GM12878 (cell line): ENCODE results near the gene UNC5B. TPM values are rescaled to one million over a fixed set of nuclear protein-coding genes. Genes with fewer than 3 reads are reported as not detected.

Source experiments
- ATAC-seq: fragments of 200-7000 bp; cut with Tn5 transposase; 3 replicates; pipeline ENCODE4 v1.9.1; 2020; ENCODE audit warnings: mild to moderate bottlenecking, moderate library complexity
- BruUV-seq: library from RNA; stranded (reverse); fragments of 400-500 nt; replicated peaks from 2 replicates; lab custom pipeline; 2021; lab: Mats Ljungman, UMichigan
- CTCF ChIA-PET: fragments of 300-600 bp; sonication (Branson Sonifier 250); formaldehyde crosslinking; extraction: SDS; loops from one replicate; lab custom pipeline; 2021; ENCODE audit warnings: inconsistent platforms; lab: Yijun Ruan, JAX
- POLR2A ChIA-PET: fragments of 350-600 bp; formaldehyde crosslinking; extraction: SDS; loops from one replicate; lab custom pipeline; 2021; ENCODE audit warnings: inconsistent platforms; lab: Charles Lee
- RAD21 ChIA-PET: fragments of 300-600 bp; sonication (Branson Sonifier 250); formaldehyde crosslinking; loops from one replicate; lab custom pipeline; 2023; ENCODE audit warnings: antibody characterized with exemption; ENCODE audit not compliant: unreplicated experiment; lab: Charles Lee
- SMC1A ChIA-PET: fragments of 300-600 bp; sonication (Branson Sonifier 250); formaldehyde crosslinking; loops from one replicate; lab custom pipeline; 2023; ENCODE audit not compliant: unreplicated experiment, uncharacterized antibody; lab: Charles Lee
- DNase-seq: peaks from one replicate; pipeline ENCODE4 v3.0.0-alpha.2; 2011; ENCODE audit warnings: low read depth, low spot score
- FAIRE-seq: peaks from 3 replicates; lab custom pipeline; 2011; peaks lifted over from hg19 to GRCh38; lab: Jason Lieb, UNC
- H2AFZ ChIP-seq: 2 replicates; pipeline ENCODE4 v1.6.0; 2011; ENCODE audit warnings: low read depth, low read length, control low read depth; ENCODE audit not compliant: control insufficient read depth
- H3K27ac ChIP-seq: 2 replicates; pipeline ENCODE4 v1.5.1; 2011; ENCODE audit warnings: control low read depth; ENCODE audit not compliant: control insufficient read depth, insufficient read depth
- H3K27me3 ChIP-seq, 2 experiments: replicated peaks in 1 of 2; 2 replicates each; pipeline versions ENCODE4 v1.6.0 to v1.6.1; 2011; ENCODE audit warnings: low read length in 1 of 2; ENCODE audit not compliant: control insufficient read depth in 2 of 2, insufficient read depth in 2 of 2
- H3K36me3 ChIP-seq, 2 experiments: 2 replicates each; pipeline ENCODE4 v1.5.1; 2011; ENCODE audit warnings: low read length in 1 of 2; ENCODE audit not compliant: control insufficient read depth in 2 of 2, insufficient read depth in 2 of 2
- H3K4me1 ChIP-seq: 2 replicates; pipeline ENCODE4 v1.6.1; 2011; ENCODE audit warnings: mild to moderate bottlenecking, low read length, moderate library complexity, mixed read lengths; ENCODE audit not compliant: control insufficient read depth, insufficient read depth
- H3K4me2 ChIP-seq: 2 replicates; pipeline ENCODE4 v1.6.0; 2011; ENCODE audit warnings: control low read depth; ENCODE audit not compliant: control insufficient read depth, insufficient read depth
- H3K4me3 ChIP-seq: fragments of 200-600 bp; sonication (generic); 2 replicates; pipeline ENCODE4 v1.5.1; 2016
- H3K79me2 ChIP-seq: 2 replicates; pipeline ENCODE4 v1.6.0; 2011; ENCODE audit warnings: low read length; ENCODE audit not compliant: control insufficient read depth, insufficient read depth
- H3K9ac ChIP-seq: 2 replicates; pipeline ENCODE4 v1.8.0; 2011; ENCODE audit warnings: low read length, control low read depth, mixed read lengths; ENCODE audit not compliant: control insufficient read depth, insufficient read depth
- H3K9me3 ChIP-seq: replicated peaks from 3 replicates; pipeline ENCODE4 v1.5.1; 2011; ENCODE audit warnings: mild to moderate bottlenecking, low read length; ENCODE audit not compliant: control insufficient read depth, insufficient read depth
- H4K20me1 ChIP-seq: 2 replicates; pipeline ENCODE4 v1.6.0; 2011; ENCODE audit not compliant: control insufficient read depth, insufficient read depth
- ATF7 ChIP-seq: fragments of 450-650 bp; IDR thresholded peaks from 2 replicates; pipeline ENCODE4 v1.6.1; 2016; ENCODE audit warnings: low read depth, mild to moderate bottlenecking
- BMI1 ChIP-seq: fragments of 450-650 bp; IDR thresholded peaks from 2 replicates; pipeline ENCODE4 v1.6.1; 2016; ENCODE audit warnings: mild to moderate bottlenecking, moderate library complexity, borderline replicate concordance
- LARP7 ChIP-seq: fragments of 450-650 bp; IDR thresholded peaks from 2 replicates; pipeline ENCODE4 v1.6.1; 2017; ENCODE audit warnings: mild to moderate bottlenecking
- MYB ChIP-seq: fragments of 150-350 bp; IDR thresholded peaks from 2 replicates; pipeline ENCODE4 v1.6.1; 2014; ENCODE audit warnings: mild to moderate bottlenecking, low read depth, low read length, borderline replicate concordance
- NR2C1 ChIP-seq: fragments of 450-650 bp; IDR thresholded peaks from 2 replicates; pipeline ENCODE4 v1.6.1; 2017; ENCODE audit warnings: antibody characterized with exemption, mild to moderate bottlenecking, moderate library complexity
- POU2F2 ChIP-seq: IDR thresholded peaks from 3 replicates; pipeline ENCODE4 v1.6.1; 2011; ENCODE audit warnings: low read depth, mild to moderate bottlenecking, low read length, borderline replicate concordance
- RCOR1 ChIP-seq: conservative IDR thresholded peaks from 2 replicates; pipeline ENCODE4 v1.6.1; 2012; ENCODE audit warnings: low read depth, low read length, improper control_type of control experiment
- RUNX3 ChIP-seq: IDR thresholded peaks from 2 replicates; pipeline ENCODE4 v1.6.1; 2012; ENCODE audit warnings: low read length, inconsistent platforms
- SMARCA5 ChIP-seq: fragments of 450-650 bp; IDR thresholded peaks from 2 replicates; pipeline ENCODE4 v1.6.1; 2017; ENCODE audit warnings: mild to moderate bottlenecking
- SPI1 ChIP-seq: IDR thresholded peaks from 2 replicates; pipeline ENCODE4 v1.6.1; 2011; ENCODE audit warnings: low read depth, mild to moderate bottlenecking, low read length, moderate library complexity, borderline replicate concordance; ENCODE audit not compliant: insufficient read depth
- STAT3 ChIP-seq: IDR thresholded peaks from 2 replicates; pipeline ENCODE4 v1.6.1; 2011; ENCODE audit warnings: low read depth, low read length, improper control_type of control experiment
- ZZZ3 ChIP-seq: IDR thresholded peaks from 2 replicates; pipeline ENCODE4 v1.6.1; 2011; ENCODE audit warnings: low read depth; ENCODE audit not compliant: control insufficient read depth, insufficient read length
- WGBS: methylation state at CpG from one replicate; pipeline ENCODE4 v1.1.6; 2016; ENCODE audit warnings: low lambda C conversion rate; ENCODE audit not compliant: insufficient replicate concordance, insufficient coverage; ENCODE audit errors: missing lambda C conversion rate; 5-methylcytosine and 5-hydroxymethylcytosine counted together
- in situ Hi-C: fragments of 300-500 bp; cut with MboI; formaldehyde crosslinking; loops from 9 replicates; pipeline ENCODE4 v1.14.3; 2018; ENCODE audit warnings: mixed read lengths
- intact Hi-C: fragments of 100-400 bp; cut with micrococcal nuclease; formaldehyde crosslinking; loops from one replicate; pipeline ENCODE4 v1.14.2; 2022; ENCODE audit not compliant: unreplicated experiment
- polyA plus RNA-seq, 11 experiments: library from polyadenylated mRNA; depleted of rRNA in 4 of 11; unstranded in 6 of 11; stranded (reverse) in 5 of 11; fragments of >200 nt; fragmentation: Nextera tagmentation in 4 of 11; fragmentation: Illumina TruSeq in 1 of 11; extraction: Ambion mirVana in 4 of 11; extraction: Trizol in 1 of 11; gene quantifications; 1 replicate in 1 of 11; 2 replicates in 10 of 11; pipeline versions ENCODE4 v1.2.1 to v1.2.3, GENCODE V29; 2011 to 2016; ENCODE audit warnings: inconsistent platforms in 2 of 11, missing spikeins in 2 of 11, low read depth in 1 of 11
- total RNA-seq, 4 experiments: library from RNA; depleted of rRNA in 3 of 4; stranded (reverse); fragments of >200 nt in 3 of 4; fragmentation: Illumina TruSeq in 1 of 4; extraction: Trizol in 1 of 4; gene quantifications; 2 replicates each; pipeline versions ENCODE4 v1.2.1 to v1.2.3, GENCODE V29; 2013 to 2021
- TF ChIP-seq, protein P1 (sequence below): fragments of 450-650 bp; IDR thresholded peaks from 2 replicates; pipeline ENCODE4 v1.6.1; 2017; ENCODE audit warnings: mild to moderate bottlenecking, moderate library complexity
- TF ChIP-seq, protein P2 (sequence below): IDR thresholded peaks from 2 replicates; pipeline ENCODE4 v1.6.1; 2012; ENCODE audit warnings: low read depth, low read length, improper control_type of control experiment
- TF ChIP-seq, protein P3 (sequence below): fragments of 450-650 bp; IDR thresholded peaks from 2 replicates; pipeline ENCODE4 v1.6.1; 2017; ENCODE audit warnings: mild to moderate bottlenecking

UNC5B gene
- total and polyA plus RNA-seq, 10 of the 15 experiments (the other 5 are each of a cell fraction or from before 2014, with no cell fraction given): 0.03 to 0.08 TPM; not detected in 8

DNA sequence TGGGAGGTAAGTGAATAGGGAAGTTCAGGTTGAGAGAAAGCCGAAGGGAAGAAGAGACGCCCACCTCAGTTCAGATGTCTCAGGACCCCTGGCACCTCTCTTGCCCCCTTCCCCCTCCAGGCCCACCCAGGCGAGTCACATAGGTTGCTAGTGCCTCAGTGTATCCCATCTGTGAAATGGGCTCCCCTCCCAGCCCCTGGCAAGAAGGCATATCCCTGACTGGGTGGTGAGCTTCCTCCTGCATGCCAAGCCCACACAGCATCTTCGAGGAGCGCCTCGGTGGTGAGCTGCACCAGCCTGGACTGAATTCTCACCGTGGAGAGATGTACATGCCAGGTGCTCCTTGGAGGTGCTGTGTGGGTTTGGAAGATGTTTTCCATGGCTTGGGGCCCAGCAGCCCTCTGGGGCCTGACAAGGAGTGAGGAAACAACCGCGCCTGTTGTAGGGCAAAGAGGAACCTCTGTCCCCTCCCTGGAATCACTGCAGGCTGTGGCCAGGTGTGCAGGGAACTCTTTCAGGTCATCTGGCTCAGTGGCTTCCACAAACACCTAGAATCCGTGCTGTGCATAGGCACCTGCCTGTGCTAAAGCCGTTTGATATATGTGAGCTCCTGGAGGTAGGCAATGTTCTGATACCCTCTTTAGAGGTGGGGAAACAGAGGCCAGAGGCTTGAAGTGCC is 45.1 kb downstream of the UNC5B start:
- TF ChIP-seq BMI1 (no peak), RUNX3 (no peak), ATF7 (no peak), MYB (no peak), RCOR1 (no peak), ZZZ3 (no peak), LARP7 (no peak), NR2C1 (no peak), SMARCA5 (no peak), SPI1 (no peak), POU2F2 (no peak), STAT3 (no peak)
- TF ChIP-seq, protein P1, sequence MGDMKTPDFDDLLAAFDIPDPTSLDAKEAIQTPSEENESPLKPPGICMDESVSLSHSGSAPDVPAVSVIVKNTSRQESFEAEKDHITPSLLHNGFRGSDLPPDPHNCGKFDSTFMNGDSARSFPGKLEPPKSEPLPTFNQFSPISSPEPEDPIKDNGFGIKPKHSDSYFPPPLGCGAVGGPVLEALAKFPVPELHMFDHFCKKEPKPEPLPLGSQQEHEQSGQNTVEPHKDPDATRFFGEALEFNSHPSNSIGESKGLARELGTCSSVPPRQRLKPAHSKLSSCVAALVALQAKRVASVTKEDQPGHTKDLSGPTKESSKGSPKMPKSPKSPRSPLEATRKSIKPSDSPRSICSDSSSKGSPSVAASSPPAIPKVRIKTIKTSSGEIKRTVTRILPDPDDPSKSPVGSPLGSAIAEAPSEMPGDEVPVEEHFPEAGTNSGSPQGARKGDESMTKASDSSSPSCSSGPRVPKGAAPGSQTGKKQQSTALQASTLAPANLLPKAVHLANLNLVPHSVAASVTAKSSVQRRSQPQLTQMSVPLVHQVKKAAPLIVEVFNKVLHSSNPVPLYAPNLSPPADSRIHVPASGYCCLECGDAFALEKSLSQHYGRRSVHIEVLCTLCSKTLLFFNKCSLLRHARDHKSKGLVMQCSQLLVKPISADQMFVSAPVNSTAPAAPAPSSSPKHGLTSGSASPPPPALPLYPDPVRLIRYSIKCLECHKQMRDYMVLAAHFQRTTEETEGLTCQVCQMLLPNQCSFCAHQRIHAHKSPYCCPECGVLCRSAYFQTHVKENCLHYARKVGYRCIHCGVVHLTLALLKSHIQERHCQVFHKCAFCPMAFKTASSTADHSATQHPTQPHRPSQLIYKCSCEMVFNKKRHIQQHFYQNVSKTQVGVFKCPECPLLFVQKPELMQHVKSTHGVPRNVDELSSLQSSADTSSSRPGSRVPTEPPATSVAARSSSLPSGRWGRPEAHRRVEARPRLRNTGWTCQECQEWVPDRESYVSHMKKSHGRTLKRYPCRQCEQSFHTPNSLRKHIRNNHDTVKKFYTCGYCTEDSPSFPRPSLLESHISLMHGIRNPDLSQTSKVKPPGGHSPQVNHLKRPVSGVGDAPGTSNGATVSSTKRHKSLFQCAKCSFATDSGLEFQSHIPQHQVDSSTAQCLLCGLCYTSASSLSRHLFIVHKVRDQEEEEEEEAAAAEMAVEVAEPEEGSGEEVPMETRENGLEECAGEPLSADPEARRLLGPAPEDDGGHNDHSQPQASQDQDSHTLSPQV: no peak
- TF ChIP-seq, protein P2, sequence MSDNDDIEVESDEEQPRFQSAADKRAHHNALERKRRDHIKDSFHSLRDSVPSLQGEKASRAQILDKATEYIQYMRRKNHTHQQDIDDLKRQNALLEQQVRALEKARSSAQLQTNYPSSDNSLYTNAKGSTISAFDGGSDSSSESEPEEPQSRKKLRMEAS: no peak
- TF ChIP-seq, protein P3, sequence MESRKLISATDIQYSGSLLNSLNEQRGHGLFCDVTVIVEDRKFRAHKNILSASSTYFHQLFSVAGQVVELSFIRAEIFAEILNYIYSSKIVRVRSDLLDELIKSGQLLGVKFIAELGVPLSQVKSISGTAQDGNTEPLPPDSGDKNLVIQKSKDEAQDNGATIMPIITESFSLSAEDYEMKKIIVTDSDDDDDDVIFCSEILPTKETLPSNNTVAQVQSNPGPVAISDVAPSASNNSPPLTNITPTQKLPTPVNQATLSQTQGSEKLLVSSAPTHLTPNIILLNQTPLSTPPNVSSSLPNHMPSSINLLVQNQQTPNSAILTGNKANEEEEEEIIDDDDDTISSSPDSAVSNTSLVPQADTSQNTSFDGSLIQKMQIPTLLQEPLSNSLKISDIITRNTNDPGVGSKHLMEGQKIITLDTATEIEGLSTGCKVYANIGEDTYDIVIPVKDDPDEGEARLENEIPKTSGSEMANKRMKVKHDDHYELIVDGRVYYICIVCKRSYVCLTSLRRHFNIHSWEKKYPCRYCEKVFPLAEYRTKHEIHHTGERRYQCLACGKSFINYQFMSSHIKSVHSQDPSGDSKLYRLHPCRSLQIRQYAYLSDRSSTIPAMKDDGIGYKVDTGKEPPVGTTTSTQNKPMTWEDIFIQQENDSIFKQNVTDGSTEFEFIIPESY: no peak
- no peaks in the 10 kb centered on the region for H3K79me2 ChIP-seq
- H2AFZ ChIP-seq: no peak overlapping the region
- H3K36me3 ChIP-seq: no peaks in the 10 kb centered on the region
- WGBS: 16% methylated on average over 11 of the region's 11 CpGs
- no peaks in the 10 kb centered on the region for H3K27me3 ChIP-seq
- intact Hi-C loops: no loop called here
- no peak overlapping the region for H3K4me3 ChIP-seq
- DNase-seq: no peak
- in situ Hi-C loops: no loop called here
- no peak overlapping the region for H3K27ac ChIP-seq
- no peak overlapping the region for H3K9ac ChIP-seq
- no TSS peak for BruUV-seq
- H3K4me2 ChIP-seq: no peak overlapping the region
- H3K9me3 ChIP-seq: no peaks in the 10 kb centered on the region
- CTCF ChIA-PET: no interaction called here
- POLR2A ChIA-PET: no interaction called here
- no peak for ATAC-seq
- FAIRE-seq: no peak
- RAD21 ChIA-PET: no interaction called here
- no peaks in the 10 kb centered on the region for H3K4me1 ChIP-seq
- SMC1A ChIA-PET: no interaction called here
- H4K20me1 ChIP-seq: no peaks in the 10 kb centered on the region
